A204.1 (cell line): Measurements from ENCODE around the gene PTCH2.
"Not testable (repeated sequence)": the region's sequence is repeated elsewhere in the genome, so short reads cannot be mapped to it uniquely, and the experiment has no call there.

Experiments
- FAIRE-seq: peaks from 2 replicates; lab custom pipeline; 2012; peaks lifted over from hg19 to GRCh38; lab: Jason Lieb, UNC

The PTCH2 gene

DNA sequence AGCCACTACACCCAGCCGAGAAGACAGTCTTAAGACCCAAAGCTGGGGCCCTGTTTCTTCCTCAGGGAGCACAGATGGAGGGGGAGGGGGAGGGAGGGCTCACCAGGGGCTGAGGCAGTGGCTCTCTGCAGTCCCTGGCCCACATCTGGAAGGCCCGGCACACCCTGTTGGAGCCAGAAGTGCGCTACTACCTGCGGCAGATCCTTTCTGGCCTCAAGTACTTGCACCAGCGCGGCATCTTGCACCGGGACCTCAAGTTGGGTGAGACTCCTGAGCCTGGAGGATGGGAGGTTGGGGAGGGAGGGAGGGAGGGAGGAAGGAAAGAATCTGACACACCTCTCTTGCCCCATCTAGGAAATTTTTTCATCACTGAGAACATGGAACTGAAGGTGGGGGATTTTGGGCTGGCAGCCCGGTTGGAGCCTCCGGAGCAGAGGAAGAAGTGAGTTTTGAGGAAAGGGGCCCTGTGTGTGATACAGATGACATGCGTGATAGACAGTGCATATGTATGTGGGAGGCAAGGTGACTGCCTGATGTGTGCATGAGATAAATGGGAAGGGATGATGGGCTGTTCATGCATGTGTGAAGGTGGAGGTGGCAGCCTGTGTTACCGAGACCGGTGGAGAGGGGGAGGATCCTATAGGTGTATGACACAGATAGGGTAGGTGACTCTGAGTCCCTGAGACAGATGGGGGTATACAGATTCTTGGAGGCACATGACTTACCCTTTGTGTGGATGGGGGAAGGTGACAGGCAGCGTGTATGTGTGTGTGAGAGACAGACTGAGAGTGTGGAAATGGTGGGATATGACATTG is 41.4 kb downstream of the PTCH2 start:
- FAIRE-seq: no peak

DNA sequence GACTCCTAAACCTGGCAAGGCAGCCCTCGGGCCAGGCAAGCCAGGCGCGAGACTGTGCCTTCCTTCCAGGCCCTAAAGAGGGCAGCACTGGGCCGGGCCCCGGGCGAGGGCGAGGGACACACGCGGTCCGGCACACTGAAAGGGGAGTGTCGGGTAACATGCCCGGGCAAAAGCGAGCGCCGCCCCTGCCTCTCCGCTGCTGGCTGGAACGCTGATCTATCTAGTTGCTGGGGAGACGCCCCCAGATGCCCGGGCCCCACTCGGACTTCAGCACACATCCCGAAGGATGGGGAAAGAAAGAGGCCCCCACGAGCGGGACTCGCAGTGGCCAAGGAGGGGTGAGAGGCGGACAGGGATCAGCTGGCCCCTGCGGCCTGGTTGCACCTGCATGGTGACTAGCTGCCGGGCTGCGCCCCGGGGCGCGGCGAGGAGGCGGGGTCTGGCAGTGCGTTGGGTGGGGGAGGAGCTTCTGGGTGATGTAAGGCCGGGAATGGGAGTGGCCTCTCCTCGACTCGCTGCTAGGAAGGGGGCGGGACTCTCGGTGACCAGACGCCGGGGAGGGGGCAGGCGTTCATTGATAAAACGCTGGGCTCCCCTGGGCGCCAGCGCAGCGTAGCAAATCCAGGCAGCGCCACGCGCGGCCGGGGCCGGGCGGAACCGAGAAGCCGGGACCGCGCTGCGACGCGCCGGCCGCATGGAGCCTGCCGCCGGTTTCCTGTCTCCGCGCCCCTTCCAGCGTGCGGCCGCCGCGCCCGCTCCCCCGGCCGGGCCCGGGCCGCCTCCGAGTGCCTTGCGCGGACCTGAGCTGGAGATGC is 43.1 kb downstream of the PTCH2 start, which contains the start of gene PLK3:
PLK3 (plus strand) TSS at position 608 of the 815 bp plus-strand sequence; CDS start at position 695, 87 bp downstream.
- peak; percentile 93 for FAIRE-seq

DNA sequence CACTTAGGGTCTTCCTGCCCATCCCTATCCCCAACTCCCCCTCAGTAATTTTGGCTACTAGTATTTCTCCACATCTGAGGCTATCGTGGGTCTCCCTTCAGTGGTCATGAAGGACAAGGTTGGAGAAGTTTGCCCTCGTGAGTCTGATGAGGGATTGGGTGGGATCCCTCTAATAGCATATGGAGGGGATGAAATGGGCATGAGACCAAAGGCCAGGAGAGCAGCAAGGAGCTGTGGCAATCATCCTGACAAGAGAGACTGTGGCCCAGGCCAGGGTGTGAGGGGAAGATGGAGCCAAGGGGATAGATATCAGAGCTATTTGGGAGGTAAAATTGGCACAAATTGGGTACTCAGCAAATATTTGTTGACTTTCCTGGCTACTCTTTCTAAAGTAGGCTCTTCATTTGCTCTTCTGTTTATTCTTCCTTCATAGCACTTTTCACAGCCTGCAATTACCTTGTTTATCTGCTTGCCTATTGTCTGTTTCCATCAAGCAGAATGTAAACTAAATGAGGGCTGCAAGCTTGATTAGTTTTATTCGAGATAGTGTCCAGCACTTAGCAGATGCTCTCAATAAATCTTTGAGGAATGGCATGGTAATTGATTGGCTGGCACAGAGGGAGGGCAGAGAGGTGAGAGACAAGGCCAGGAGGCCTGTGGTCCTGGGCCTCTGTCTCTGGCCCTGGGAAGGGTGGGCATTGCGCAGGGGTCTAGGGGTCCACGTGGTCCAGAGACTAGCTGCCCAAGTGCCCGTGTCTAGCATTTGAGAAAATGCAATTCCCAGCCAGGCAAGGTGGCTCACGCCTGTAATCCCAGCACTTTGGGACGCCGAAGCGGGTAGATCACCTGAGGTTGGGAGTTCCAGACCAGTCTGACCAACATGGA is 44.3 kb downstream of the PTCH2 start:
- no peak for FAIRE-seq

DNA sequence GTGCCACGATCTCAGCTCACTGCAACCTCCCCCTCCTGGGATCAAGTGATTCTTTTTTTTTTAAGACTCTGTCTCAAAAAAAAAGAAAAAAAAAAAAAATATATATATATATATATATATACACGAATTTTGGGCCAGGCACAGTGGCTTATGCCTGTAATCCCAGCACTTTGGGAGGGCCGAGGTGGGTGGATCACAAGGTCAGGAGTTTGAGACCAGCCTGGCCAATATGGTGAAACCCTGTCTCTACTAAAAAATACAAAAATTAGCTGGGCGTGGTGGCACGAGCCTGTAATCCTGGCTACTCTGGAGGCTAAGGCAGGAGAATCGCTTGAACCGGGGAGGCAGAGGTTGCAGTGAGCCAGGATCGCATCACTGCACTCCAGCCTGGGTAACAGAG is 45.2 kb downstream of the PTCH2 start:
- not testable (repeated sequence) for FAIRE-seq

- FAIRE-seq: no peak
Measured at GRCh38 chr1:44792736-44793502, 50.1 kb downstream of the PTCH2 start.

DNA sequence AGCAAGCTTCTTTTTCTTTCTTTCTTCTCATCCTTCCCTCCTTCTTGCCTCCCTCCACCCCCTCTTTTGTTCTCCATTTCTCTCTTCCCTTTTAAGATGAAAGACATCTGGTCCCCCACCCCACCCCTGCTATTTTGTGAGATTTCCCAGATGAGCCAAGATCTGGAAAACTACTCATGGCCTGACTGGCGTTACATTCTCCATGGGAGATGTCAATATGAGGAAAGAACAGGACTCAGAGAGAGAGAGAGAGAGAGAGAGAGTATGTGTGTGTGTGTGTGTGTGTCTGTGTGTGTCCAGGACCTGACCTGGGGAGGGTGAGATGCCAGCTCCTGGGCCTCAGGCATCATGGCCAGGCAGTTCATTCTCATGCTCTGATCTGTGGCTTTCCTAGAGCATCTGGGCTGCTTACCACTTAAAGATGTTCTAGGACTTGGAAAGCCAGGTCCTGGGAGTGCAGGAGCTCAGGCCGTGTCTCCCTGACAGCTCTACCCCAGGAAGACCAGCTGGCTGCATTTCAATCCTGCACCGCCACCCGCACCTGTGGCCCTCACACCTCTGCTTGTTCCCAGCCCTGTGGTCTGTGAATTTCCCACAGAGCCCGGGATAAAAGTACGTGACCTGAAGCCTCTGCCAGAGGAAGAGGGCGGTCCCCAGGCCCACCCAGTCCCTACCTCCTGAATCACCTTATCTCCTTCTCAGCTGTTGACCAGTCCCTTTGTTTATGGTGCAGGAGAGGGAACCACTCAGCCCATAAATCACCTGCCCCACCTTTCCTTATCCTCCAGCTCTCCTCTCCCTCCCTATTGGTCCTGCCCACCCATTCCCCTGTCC is 51.9 kb downstream of the PTCH2 start:
- FAIRE-seq: no peak

DNA sequence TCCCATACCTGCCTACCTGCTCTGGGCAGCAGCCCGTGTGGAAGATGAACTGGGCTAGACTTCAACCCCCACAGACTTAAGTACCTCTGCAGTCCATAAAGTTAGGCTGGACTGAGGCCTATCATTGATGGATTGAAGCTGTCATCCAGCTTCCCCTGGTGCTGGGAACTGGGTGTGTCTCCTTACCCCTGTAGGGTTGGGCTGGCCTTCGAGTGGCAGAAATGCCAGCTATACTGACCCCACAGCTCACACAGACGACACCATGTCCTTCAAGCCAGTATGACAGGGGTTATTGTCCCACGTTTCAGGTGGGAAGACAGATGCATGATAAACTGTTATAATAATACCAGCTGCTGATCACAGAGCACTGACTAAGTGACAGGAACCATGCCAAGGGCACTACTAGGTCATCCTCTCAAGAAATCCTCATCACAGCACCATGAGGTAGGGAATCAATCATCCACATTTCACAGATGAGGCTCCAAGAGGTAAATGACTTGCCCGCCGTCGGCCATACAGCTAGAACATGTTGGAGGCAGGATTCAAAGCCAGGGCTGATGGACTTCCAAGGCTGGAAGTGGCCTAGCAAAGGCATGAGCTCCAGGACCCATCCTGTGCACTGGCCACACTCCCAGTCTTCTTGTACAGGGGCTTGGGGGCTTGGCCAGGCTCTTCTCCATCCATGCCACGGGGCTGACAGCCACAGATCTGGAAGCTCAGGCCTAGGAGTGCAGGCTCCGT is 54.8 kb downstream of the PTCH2 start, which contains the start of gene BEST4:
BEST4 (minus strand) TSS at position 51 of the 741 bp plus-strand sequence. CDS start 465 bp downstream, outside the sequence.
- FAIRE-seq: no peak

- no peak for FAIRE-seq
Measured at GRCh38 chr1:44787506-44787905, 55.5 kb downstream of the PTCH2 start.

- no peak for FAIRE-seq
Measured at GRCh38 chr1:44786841-44787426, 56.1 kb downstream of the PTCH2 start.

- FAIRE-seq: no peak
Measured at GRCh38 chr1:44786138-44786840, 56.8 kb downstream of the PTCH2 start.

GRCh38 chr1:44785501-44786137 is 57.4 kb downstream of the PTCH2 start:
- no peak for FAIRE-seq

DNA sequence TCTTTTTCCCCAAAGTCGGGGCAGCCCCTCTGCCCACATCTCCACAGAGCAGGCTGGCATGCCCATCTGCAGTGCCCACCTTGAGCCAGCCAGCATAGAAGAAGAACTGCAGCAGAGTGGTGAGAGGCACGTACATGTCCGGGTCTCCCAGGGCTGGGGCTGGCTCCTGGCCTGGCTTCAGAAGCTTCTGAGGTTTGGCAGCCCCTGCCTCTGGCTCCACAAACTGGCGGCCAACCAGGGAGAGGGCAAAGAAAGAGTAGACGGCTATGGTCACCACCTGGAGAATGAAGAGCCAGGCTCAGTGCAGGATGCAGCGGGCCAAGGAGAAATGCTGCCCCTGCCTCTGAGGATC is 58.0 kb downstream of the PTCH2 start:
- no peak for FAIRE-seq

- no peak for FAIRE-seq
Measured at GRCh38 chr1:44784094-44785028, 58.7 kb downstream of the PTCH2 start.

DNA sequence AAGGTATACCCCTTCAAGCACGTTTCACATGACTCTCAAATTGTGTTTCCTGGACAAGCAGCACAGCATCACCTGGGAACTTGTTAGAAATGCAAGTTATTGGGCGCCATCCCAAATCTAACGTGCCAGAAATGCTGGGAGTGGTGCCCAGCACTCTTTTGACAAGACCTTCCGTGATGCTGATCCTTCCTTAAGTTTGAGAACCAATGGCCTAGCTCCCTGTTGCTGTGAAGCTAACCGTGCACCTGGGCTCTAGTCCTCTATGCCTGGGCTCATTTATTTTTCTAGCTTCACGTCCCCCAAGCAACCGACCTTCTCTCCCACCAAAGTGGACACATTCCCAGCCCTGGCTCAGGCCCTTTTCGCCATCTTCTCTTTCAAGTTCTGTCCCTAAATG is 59.4 kb downstream of the PTCH2 start:
- FAIRE-seq: no peak

DNA sequence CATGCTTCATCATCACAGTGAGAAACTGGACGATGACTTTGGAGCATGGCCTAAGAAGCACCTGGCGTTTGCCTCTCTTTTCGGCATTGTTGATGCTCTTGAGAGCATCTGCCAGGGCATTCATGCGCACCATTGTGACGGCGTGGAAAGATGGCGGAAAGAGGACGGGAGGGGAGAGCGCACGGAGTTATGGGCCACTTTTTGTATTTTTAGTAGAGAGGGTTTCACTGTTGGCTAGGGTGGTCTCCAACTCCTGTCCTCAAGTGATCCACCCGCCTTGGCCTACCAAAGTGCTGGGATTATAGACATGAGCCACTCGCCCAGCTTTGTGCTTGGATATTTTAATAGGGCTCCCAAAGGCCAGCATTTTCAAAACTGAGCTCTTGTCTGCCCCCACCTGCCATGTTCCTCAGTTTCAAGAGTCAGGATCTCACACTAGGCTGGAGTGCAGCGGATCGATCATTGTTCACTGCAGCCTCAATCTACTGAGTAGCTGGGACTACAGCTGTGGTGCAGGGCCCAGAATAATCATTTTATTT is 62.4 kb downstream of the PTCH2 start:
- no peak for FAIRE-seq

- FAIRE-seq: no peak
Measured at GRCh38 chr1:44778705-44779576, 64.1 kb downstream of the PTCH2 start.
